ENCODE measurements around the gene RRAD.

The RRAD gene

GRCh38 chr16:66933776-66934137 is 8.4 kb upstream of the RRAD start:
- H3K36me3 ChIP-seq (ENCODE audit: control insufficient read depth in 2 of 2, insufficient read depth in 1 of 2, low read length in 2 of 2): peaks cover 4 to 35% of the 10 kb centered on the region in 2 experiments; a peak in 2 of 3 replicates
- no peaks in the 10 kb centered on the region for H3K9me3 ChIP-seq (ENCODE audit: control insufficient read depth, insufficient read depth, low read depth, low read length)
- CTCF ChIA-PET: interaction anchor here (0.8 to 2.4 kb wide), 4 partner anchors 28 to 66 kb away, joined by 3 to 20 read pairs (median 4); partner anchors contain the start of gene CES3
- POLR2A ChIA-PET: interaction anchor here (0.8 to 1.0 kb wide), 3 partner anchors 34 to 60 kb away, joined by 3 to 10 read pairs (median 5); partner anchors contain the start of gene PDP2
- no peak for TF ChIP-seq ZNF529 (tag by site-specific recombination; IDR thresholded peaks at IDR 0.05; ENCODE audit: insufficient replicate concordance)
- no peak for TF ChIP-seq ZNF626 (tag by site-specific recombination; IDR thresholded peaks at IDR 0.05)
- no peak for TF ChIP-seq PRDM6 (tag by site-specific recombination; IDR thresholded peaks at IDR 0.05)
- no peak for TF ChIP-seq ZNF404 (tag by site-specific recombination; IDR thresholded peaks at IDR 0.05)
- TF ChIP-seq ZNF214 (tag by site-specific recombination; IDR thresholded peaks at IDR 0.05; ENCODE audit: borderline replicate concordance): no peak
- no peak for TF ChIP-seq ZNF560 (tag by site-specific recombination; IDR thresholded peaks at IDR 0.05; ENCODE audit: borderline replicate concordance)
- TF ChIP-seq ZBTB21 (tag by site-specific recombination; IDR thresholded peaks at IDR 0.05): no peak
- TF ChIP-seq ZSCAN30 (tag by site-specific recombination; IDR thresholded peaks at IDR 0.05): no peak
- TF ChIP-seq GLIS1 (tag by site-specific recombination; IDR thresholded peaks at IDR 0.05): no peak
- TF ChIP-seq PRDM4 (tag by site-specific recombination; IDR thresholded peaks at IDR 0.05): no peak
- no peak for TF ChIP-seq WT1 (tag by site-specific recombination; IDR thresholded peaks at IDR 0.05)
- no peak for TF ChIP-seq PRDM1 (tag by site-specific recombination; IDR thresholded peaks at IDR 0.05)
- H3K4me1 ChIP-seq (ENCODE audit: control insufficient read depth, insufficient read depth, low read length): peaks cover 2% of the 10 kb centered on the region; the same call in 1 of the 2 replicates
- H3K4me3 ChIP-seq (ENCODE audit: low read depth, low read length): peak overlapping the region; percentile 83
- H3K27ac ChIP-seq (ENCODE audit: extremely low read depth, low read depth, low read length): peak overlapping the region; percentile 72; the same call in 1 of the 2 replicates

GRCh38 chr16:66932076-66932475 is 6.7 kb upstream of the RRAD start:
- H3K27ac ChIP-seq (ENCODE audit: extremely low read depth, low read depth, low read length): no peak overlapping the region
- peaks cover 4 to 18% of the 10 kb centered on the region in 2 experiments; a peak in 2 of 3 replicates for H3K36me3 ChIP-seq (ENCODE audit: control insufficient read depth in 2 of 2, insufficient read depth in 1 of 2, low read length in 2 of 2)
- CTCF ChIA-PET: interaction anchor here (1.0 to 3.0 kb wide), 2 partner anchors 22 to 37 kb away, joined by 3 to 23 read pairs; no protein-coding TSS in a partner anchor
- H3K4me1 ChIP-seq (ENCODE audit: control insufficient read depth, insufficient read depth, low read length): peaks cover 2% of the 10 kb centered on the region; the same call in 1 of the 2 replicates
- H3K9me3 ChIP-seq (ENCODE audit: control insufficient read depth, insufficient read depth, low read depth, low read length): no peaks in the 10 kb centered on the region
- H3K4me3 ChIP-seq (ENCODE audit: low read depth, low read length): no peak overlapping the region
- POLR2A ChIA-PET: no interaction called here
- TF ChIP-seq ZFHX2 (tag by site-specific recombination; conservative IDR thresholded peaks at IDR 0.05): peak; percentile 37; the same call in 1 of the 2 replicates
- peak; percentile 70 for TF ChIP-seq EGR2 (tag by site-specific recombination; IDR thresholded peaks at IDR 0.05; ENCODE audit: low read depth)
- TF ChIP-seq KLF1 (tag by site-specific recombination; IDR thresholded peaks at IDR 0.05): peak; percentile 49
- no peak for TF ChIP-seq BCL6B (tag by site-specific recombination; IDR thresholded peaks at IDR 0.05)

GRCh38 chr16:66931665-66932064 is 6.3 kb upstream of the RRAD start:
- Histone ChIP-seq H3K4me3 (ENCODE audit: low read depth, low read length) (no peak overlapping the region), H3K27ac (ENCODE audit: extremely low read depth, low read depth, low read length) (no peak overlapping the region), H3K9me3 (ENCODE audit: control insufficient read depth, insufficient read depth, low read depth, low read length) (no peaks in the 10 kb centered on the region), H3K36me3 (ENCODE audit: control insufficient read depth in 2 of 2, insufficient read depth in 1 of 2, low read length in 2 of 2) (peaks cover 4 to 16% of the 10 kb centered on the region in 2 experiments; a peak in 2 of 3 replicates), H3K4me1 (ENCODE audit: control insufficient read depth, insufficient read depth, low read length) (peaks cover 2% of the 10 kb centered on the region; the same call in 1 of the 2 replicates)
- CTCF ChIA-PET: interaction anchor here (0.8 to 3.0 kb wide), 4 partner anchors 15 to 36 kb away, joined by 3 to 23 read pairs (median 4); no protein-coding TSS in a partner anchor
- POLR2A ChIA-PET: no interaction called here
- TF ChIP-seq ZNF677 (tag by site-specific recombination; IDR thresholded peaks at IDR 0.05) (no peak), ZNF629 (tag by site-specific recombination; IDR thresholded peaks at IDR 0.05) (no peak), OSR2 (tag by site-specific recombination; IDR thresholded peaks at IDR 0.05) (no peak), ZBTB48 (tag by site-specific recombination; IDR thresholded peaks at IDR 0.05) (no peak), ZNF747 (tag by site-specific recombination; IDR thresholded peaks at IDR 0.05) (no peak), SP7 (tag by site-specific recombination; IDR thresholded peaks at IDR 0.05) (no peak), GLI4 (tag by site-specific recombination; IDR thresholded peaks at IDR 0.05) (no peak), BCL6B (tag by site-specific recombination; IDR thresholded peaks at IDR 0.05) (no peak), ZNF707 (tag by site-specific recombination; IDR thresholded peaks at IDR 0.05) (no peak)

Measured in HEK293 (cell line).